ENCODE data around the gene DLGAP1. TPM values are rescaled to one million over a fixed set of nuclear protein-coding genes. Genes with fewer than 3 reads are reported as not detected.
A peak's percentile ranks its signal among the peaks of the same experiment; 100 is the strongest.

DLGAP1 gene
- total RNA-seq, 1 donor from 2014 or later: 18.5 TPM

GRCh38 chr18:3494569-3494968 lies 960.5 kb downstream of the DLGAP1 start:
- Histone ChIP-seq H3K27ac (no peak overlapping the region), H3F3A (ENCODE audit: low read depth) (peaks cover 18% of the 10 kb centered on the region), H3K4me3 (no peak overlapping the region), H3K27me3 (peaks cover 19% of the 10 kb centered on the region), H3K79me2 (ENCODE audit: low read depth) (no peaks in the 10 kb centered on the region), H3K36me3 (no peaks in the 10 kb centered on the region), H3K4me2 (no peak overlapping the region), H3K9ac (no peak overlapping the region), H2AFZ (replicated peaks) (no peak overlapping the region), H3K9me3 (ENCODE audit: low read depth) (no peaks in the 10 kb centered on the region), H3K4me1 (peaks cover 26% of the 10 kb centered on the region), H4K20me1 (ENCODE audit: low read depth) (no peaks in the 10 kb centered on the region)
- no peak for TF ChIP-seq EZH2 (IDR thresholded peaks at IDR 0.05)
- TF ChIP-seq EZH2phosphoT487 (IDR thresholded peaks at IDR 0.05): no peak
- no peak for TF ChIP-seq CTCF (IDR thresholded peaks at IDR 0.05)
- H3K9me3 Mint-ChIP-seq: no peaks in the 10 kb centered on the region
- peaks cover 18% of the 10 kb centered on the region for H3K4me1 Mint-ChIP-seq
- H3K36me3 Mint-ChIP-seq: no peaks in the 10 kb centered on the region
- peaks cover 4% of the 10 kb centered on the region for H3K27me3 Mint-ChIP-seq (ENCODE audit: insufficient read depth, low read depth)
- no peak overlapping the region for H3K27ac Mint-ChIP-seq
- no peak overlapping the region for H3K4me3 Mint-ChIP-seq
- DNase-seq (ENCODE audit: low spot score): no peak

- Histone ChIP-seq H3K79me2 (ENCODE audit: low read depth) (no peaks in the 10 kb centered on the region), H3K27me3 (peaks cover 18% of the 10 kb centered on the region), H2AFZ (replicated peaks) (no peak overlapping the region), H3K4me3 (no peak overlapping the region), H3K27ac (no peak overlapping the region), H3K9me3 (ENCODE audit: low read depth) (no peaks in the 10 kb centered on the region), H3K4me2 (no peak overlapping the region), H3F3A (ENCODE audit: low read depth) (peaks cover 14% of the 10 kb centered on the region), H3K36me3 (no peaks in the 10 kb centered on the region), H4K20me1 (ENCODE audit: low read depth) (no peaks in the 10 kb centered on the region), H3K4me1 (peaks cover 22% of the 10 kb centered on the region), H3K9ac (no peak overlapping the region)
- Mint-ChIP-seq H3K4me3 (no peak overlapping the region), H3K36me3 (no peaks in the 10 kb centered on the region), H3K27ac (no peak overlapping the region), H3K27me3 (ENCODE audit: insufficient read depth, low read depth) (peaks cover 4% of the 10 kb centered on the region), H3K9me3 (no peaks in the 10 kb centered on the region), H3K4me1 (peaks cover 16% of the 10 kb centered on the region)
- no peak for DNase-seq (ENCODE audit: low spot score)
- TF ChIP-seq EZH2phosphoT487 (IDR thresholded peaks at IDR 0.05) (no peak), EZH2 (IDR thresholded peaks at IDR 0.05) (no peak), CTCF (IDR thresholded peaks at IDR 0.05) (no peak)
These were observed 960.9 kb downstream of the DLGAP1 start for GRCh38 chr18:3494245-3494526.

GRCh38 chr18:3493501-3494244 lies 961.4 kb downstream of the DLGAP1 start:
- H2AFZ ChIP-seq (replicated peaks): no peak overlapping the region
- H3K36me3 ChIP-seq: no peaks in the 10 kb centered on the region
- no peaks in the 10 kb centered on the region for H3K79me2 ChIP-seq (ENCODE audit: low read depth)
- H3K9ac ChIP-seq: no peak overlapping the region
- H3K4me1 ChIP-seq: peaks cover 20% of the 10 kb centered on the region
- H3K4me1 Mint-ChIP-seq: peaks cover 14% of the 10 kb centered on the region
- peaks cover 14% of the 10 kb centered on the region for H3K27me3 ChIP-seq
- no peaks in the 10 kb centered on the region for H3K9me3 ChIP-seq (ENCODE audit: low read depth)
- no peaks in the 10 kb centered on the region for H3K36me3 Mint-ChIP-seq
- no peak overlapping the region for H3K4me2 ChIP-seq
- H3K4me3 ChIP-seq: no peak overlapping the region
- peaks cover 4% of the 10 kb centered on the region for H3K27me3 Mint-ChIP-seq (ENCODE audit: insufficient read depth, low read depth)
- no peak overlapping the region for H3K27ac ChIP-seq
- H3K4me3 Mint-ChIP-seq: no peak overlapping the region
- H3K9me3 Mint-ChIP-seq: no peaks in the 10 kb centered on the region
- peaks cover 11% of the 10 kb centered on the region for H3F3A ChIP-seq (ENCODE audit: low read depth)
- DNase-seq (ENCODE audit: low spot score): peak; percentile 30
- H3K27ac Mint-ChIP-seq: no peak overlapping the region
- no peaks in the 10 kb centered on the region for H4K20me1 ChIP-seq (ENCODE audit: low read depth)
- TF ChIP-seq CTCF (IDR thresholded peaks at IDR 0.05) (no peak), EZH2phosphoT487 (IDR thresholded peaks at IDR 0.05) (no peak), EZH2 (IDR thresholded peaks at IDR 0.05) (no peak)
